PFSK-1 (cell line): ENCODE measurements around the gene MFSD6L.

Experiments
- FOXP2 ChIP-seq: optimal IDR thresholded peaks from 2 replicates; pipeline ENCODE3; 2011; ENCODE audit warnings: borderline replicate concordance, control low read depth, inconsistent platforms; ENCODE audit not compliant: insufficient read depth; ENCODE audit errors: extremely low read length, extremely low read depth
- POLR2AphosphoS5 ChIP-seq: IDR thresholded peaks from 2 replicates; pipeline ENCODE4 v1.6.1; 2012; ENCODE audit warnings: low read depth, mild to moderate bottlenecking, control low read depth, low read length, moderate library complexity
- REST ChIP-seq, 2 experiments: IDR thresholded peaks; 2 replicates each; pipeline versions ENCODE4 v1.6.1 to v1.8.0; 2011 to 2012; ENCODE audit warnings: low read depth in 2 of 2, low read length in 2 of 2, control low read depth in 1 of 2, inconsistent platforms in 1 of 2, mild to moderate bottlenecking in 1 of 2, moderate library complexity in 1 of 2; ENCODE audit not compliant: insufficient read depth in 1 of 2
- SIN3A ChIP-seq: IDR thresholded peaks from 2 replicates; pipeline ENCODE4 v1.6.1; 2012; ENCODE audit warnings: mild to moderate bottlenecking, low read length, moderate library complexity, borderline replicate concordance; ENCODE audit not compliant: insufficient read depth
- TAF1 ChIP-seq: IDR thresholded peaks from 2 replicates; pipeline ENCODE4 v1.6.1; 2012; ENCODE audit warnings: low read length, control low read depth, borderline replicate concordance; ENCODE audit not compliant: insufficient read depth

Gene MFSD6L

GRCh38 chr17:8776248-8776647, 22.9 kb downstream of the MFSD6L start:
- TF ChIP-seq REST (IDR thresholded peaks at IDR 0.05; ENCODE audit: insufficient read depth in 1 of 2, low read depth in 2 of 2, low read length in 2 of 2): no peak
- TF ChIP-seq POLR2AphosphoS5: no peak
- TF ChIP-seq SIN3A: no peak
- no peak for TF ChIP-seq TAF1
- TF ChIP-seq FOXP2: no peak

- no peak for TF ChIP-seq POLR2AphosphoS5
- TF ChIP-seq SIN3A: no peak
- TF ChIP-seq FOXP2: no peak
- no peak for TF ChIP-seq TAF1
- TF ChIP-seq REST (IDR thresholded peaks at IDR 0.05; ENCODE audit: insufficient read depth in 1 of 2, low read depth in 2 of 2, low read length in 2 of 2): no peak
Measured at GRCh38 chr17:8766731-8767130, 32.4 kb downstream of the MFSD6L start.

- no peak for TF ChIP-seq POLR2AphosphoS5
- no peak for TF ChIP-seq TAF1
- TF ChIP-seq FOXP2: no peak
- TF ChIP-seq SIN3A: no peak
- no peak for TF ChIP-seq REST (IDR thresholded peaks at IDR 0.05; ENCODE audit: insufficient read depth in 1 of 2, low read depth in 2 of 2, low read length in 2 of 2)
Measured at GRCh38 chr17:8762012-8762411, 37.2 kb downstream of the MFSD6L start.

- TF ChIP-seq REST (IDR thresholded peaks at IDR 0.05; ENCODE audit: insufficient read depth in 1 of 2, low read depth in 2 of 2, low read length in 2 of 2): no peak
- TF ChIP-seq POLR2AphosphoS5: no peak
- TF ChIP-seq FOXP2: no peak
- TF ChIP-seq SIN3A: no peak
- no peak for TF ChIP-seq TAF1
Measured at GRCh38 chr17:8758137-8758596, 41.0 kb downstream of the MFSD6L start, which contains the start of gene SPDYE4. TSS of gene SPDYE4 (minus strand) at chr17:8758546. CDS start at chr17:8758382, 164 bp downstream.

GRCh38 chr17:8757189-8757588, 42.0 kb downstream of the MFSD6L start:
- TF ChIP-seq TAF1 (no peak), FOXP2 (no peak), POLR2AphosphoS5 (no peak)
